GM21381 (cell line): ENCODE data around the gene CDH23.
"Not testable (repeated sequence)": the region's sequence is repeated elsewhere in the genome, so short reads cannot be mapped to it uniquely, and the experiment has no call there.

ENCODE experiments used
- ATAC-seq: cut with Tn5 transposase; IDR thresholded peaks from one replicate; pipeline ENCODE4 v1.9.1; 2021; ENCODE audit warnings: mild to moderate bottlenecking, moderate library complexity; ENCODE audit not compliant: unreplicated experiment

The CDH23 gene

DNA sequence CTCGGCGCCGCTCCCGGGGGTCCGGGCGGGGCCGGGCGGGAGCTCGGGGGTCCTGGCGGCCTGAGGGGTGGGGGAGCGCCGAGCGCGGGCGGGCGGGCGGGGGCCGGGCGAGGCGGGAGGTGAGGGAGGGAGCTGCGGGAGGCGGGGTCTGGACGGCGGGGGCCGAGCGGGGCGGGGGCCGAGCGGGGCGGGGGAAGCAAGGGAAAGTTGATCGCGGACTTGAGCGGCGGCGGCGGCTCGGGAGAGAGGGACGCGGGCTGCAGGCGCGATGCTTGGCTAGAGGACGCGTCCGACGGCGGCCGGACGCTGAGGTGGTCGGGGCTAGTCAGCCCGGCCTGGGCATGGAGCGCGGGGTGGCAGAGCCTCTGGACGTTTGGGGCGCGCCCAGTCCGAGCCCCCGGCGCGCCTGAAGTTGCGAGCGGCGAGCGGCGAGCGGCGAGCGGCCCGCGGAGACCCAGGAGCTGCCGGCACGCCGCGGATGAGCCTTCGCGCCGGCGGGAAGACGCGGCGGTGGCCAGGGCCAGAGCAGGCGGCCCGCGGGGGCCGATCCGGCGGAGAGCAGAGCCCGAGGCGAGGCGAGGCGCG lies at the start of gene CDH23:
TSS of gene CDH23 (plus strand) at position 210 of the 585 bp plus-strand sequence. CDS start 42,912 bp downstream, outside the sequence.
- no peak for ATAC-seq

DNA sequence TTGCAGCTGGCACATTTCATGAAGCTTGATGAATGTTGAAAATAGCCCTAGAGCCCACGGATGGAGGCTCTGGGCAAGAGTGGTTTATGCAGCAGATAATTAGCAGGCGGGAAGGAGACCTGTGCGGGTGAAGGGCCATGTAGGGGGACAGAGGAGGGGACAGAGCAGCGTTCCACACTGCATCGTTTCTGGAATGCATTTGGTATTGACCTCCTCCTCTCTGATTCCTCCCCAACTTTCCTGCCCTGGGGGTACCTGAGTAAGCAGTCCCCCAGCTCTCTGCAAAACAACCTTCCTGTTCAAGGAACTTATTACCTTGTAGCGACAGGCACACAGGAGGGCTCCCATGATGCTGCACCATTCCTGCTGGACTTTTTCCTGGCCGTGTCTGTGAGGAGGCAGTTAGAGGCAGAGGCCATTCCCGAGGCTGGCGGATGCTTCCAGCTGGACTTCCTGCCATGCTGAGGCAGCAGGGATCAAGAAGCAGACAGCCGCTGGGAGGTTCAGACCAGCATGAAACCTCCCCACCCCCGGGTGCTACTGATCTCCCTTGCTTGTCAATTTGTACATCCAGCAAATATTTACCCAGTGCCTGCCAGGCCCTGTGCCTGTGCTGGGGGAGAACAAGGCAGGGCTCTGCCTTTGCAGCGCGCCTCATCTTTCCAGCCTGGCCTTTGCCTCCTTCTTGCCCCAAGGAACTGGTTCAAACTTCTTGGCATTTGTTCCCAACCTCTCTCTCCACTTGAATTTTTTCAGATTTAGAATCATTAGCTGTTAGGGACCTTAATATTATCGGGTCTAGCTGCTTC lies 48.9 kb upstream of the CDH23 start:
- ATAC-seq, result no peak

GRCh38 chr10:71348850-71349249 lies 47.9 kb upstream of the CDH23 start:
- no peak for ATAC-seq

- ATAC-seq, result no peak
Measured at GRCh38 chr10:71349406-71349805, 47.3 kb upstream of the CDH23 start.

- no peak for ATAC-seq
Measured at GRCh38 chr10:71351087-71351486, 45.6 kb upstream of the CDH23 start.

GRCh38 chr10:71351628-71352319 lies 44.9 kb upstream of the CDH23 start:
- no peak for ATAC-seq

DNA sequence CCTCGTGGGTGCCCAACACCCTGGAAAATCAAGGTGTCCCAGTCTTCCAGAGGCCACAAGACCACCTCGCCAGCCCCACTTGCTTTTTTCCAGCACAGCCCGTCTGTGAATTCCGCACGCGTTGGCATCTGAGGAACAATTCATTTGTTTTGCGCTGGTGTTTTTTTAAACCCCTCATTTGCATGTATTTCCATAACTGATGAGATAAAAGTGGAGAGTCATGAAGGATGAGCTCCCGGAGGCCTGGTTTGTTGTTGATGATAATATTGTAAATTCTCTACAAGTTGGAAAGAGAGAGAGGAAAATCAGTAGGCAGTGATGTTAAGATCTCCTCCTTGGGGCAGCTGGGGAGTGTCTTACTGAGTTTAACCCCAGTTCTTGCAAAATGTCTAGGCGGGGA lies 43.1 kb upstream of the CDH23 start:
- ATAC-seq, result no peak

GRCh38 chr10:71354776-71355175 lies 41.9 kb upstream of the CDH23 start:
- ATAC-seq, result no peak

DNA sequence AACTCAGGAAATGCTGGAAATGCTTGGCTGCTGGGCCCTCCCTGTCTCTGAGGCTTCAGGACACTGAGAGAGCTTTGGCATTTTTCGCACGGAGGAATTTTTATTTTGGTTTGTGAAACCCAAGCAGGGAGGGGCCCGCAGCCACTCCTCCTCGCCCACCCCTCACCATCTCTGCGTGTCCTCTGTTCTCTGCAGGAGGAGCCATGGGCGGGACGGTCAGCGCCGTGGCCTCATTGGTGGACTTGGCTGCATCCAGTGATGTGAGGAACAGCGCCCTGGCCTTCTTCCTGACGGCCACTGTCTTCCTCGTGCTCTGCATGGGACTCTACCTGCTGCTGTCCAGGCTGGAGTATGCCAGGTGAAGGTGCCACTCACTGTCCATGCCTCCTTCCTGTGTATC lies 40.8 kb upstream of the CDH23 start:
- ATAC-seq, result no peak

DNA sequence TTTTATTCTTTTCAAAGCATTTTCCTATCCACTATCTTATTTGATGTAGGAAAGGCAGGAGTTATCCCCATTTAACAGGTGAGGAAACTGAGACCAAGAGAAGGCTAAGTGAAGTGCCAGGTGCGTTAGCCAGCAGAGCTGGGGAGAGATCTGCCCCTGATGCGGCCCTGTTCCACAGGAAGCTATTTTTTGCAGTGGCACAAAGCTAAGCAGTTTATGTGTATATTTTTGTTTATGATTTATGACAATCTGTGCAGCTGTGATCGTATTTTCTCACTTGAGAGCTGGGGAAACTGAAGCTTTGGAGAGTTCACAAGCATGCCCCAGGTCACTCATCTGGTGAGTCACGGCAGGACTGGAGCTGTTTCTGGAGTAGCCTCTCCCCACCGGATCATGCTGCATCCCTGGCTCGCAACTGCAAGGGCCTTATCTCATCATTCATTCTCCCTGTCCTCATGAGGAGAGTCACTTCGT lies 38.9 kb upstream of the CDH23 start:
- ATAC-seq, result no peak

GRCh38 chr10:71358277-71358676 lies 38.4 kb upstream of the CDH23 start:
- ATAC-seq, result no peak

DNA sequence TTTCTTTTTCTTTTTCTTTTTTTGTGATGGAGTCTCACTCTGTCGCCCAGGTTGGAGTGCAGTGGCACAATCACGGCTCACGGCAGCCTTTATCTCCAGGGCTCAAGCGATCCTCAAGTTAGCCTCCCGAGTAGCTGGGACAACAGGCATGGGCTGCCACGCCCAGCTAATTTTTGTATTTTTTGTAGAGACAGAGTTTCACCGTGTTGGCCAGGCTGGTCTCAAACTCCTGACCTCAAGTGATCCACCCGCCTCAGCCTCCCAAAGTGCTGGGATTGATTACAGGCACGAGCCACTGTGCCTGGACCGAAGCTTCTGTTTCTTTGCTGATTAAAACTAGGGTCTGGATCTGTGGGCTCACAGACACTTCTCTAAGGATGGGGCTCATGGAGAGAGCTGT lies 37.8 kb upstream of the CDH23 start:
- ATAC-seq, result not testable (repeated sequence)

DNA sequence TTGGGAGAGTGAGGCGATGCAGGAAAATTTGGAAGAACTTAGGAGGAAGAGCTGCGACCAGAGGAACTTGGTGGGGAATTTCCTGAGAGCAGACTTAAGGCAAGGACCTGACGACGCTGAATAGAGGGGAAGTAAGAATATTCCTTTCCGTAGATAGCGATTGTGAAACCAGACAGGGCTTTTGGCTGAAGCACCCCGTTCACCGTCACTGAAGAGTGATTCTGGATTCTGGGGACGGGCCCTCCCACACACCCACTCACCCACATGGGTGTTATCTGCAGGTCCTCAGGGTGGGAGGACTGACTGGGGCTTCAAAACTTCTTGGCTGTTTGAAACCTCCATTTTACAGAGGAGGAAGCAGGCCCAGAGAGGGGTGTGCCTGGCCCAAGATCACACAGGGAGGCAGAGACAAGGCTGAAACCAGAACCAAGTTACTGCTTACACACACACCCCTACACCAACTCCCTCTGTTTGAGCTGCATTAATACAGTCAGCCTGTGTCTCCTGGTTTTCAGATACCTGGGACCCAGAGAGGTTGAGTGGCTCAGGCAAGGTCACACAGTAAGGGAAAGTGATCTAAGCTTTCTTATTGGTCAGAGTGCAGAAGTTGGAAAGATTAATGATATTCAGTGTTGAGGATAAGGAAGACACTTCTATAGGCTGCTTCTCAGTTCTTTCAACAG lies 37.2 kb upstream of the CDH23 start:
- ATAC-seq, result peak; percentile 45

- ATAC-seq, result no peak
Measured at GRCh38 chr10:71360735-71361134, 36.0 kb upstream of the CDH23 start.

DNA sequence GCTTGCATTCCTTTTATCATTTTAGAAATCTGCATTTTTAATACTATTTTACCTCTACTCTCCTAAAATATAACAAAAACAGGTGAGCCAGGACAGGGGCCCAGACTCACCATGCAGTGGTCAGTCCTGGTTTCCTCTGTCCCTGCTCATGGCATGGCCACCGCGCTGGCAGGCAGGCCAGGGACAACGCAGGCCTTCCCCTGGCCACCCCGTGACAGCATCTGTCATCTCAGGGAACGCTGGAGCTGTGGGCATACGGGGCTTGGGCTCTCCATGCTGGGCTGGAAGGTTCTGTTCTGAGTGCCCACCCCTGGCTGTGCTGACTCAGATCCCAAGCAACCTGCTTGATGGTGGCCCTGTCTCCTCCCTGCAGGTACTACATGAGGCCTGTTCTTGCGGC lies 35.1 kb upstream of the CDH23 start:
- no peak for ATAC-seq

DNA sequence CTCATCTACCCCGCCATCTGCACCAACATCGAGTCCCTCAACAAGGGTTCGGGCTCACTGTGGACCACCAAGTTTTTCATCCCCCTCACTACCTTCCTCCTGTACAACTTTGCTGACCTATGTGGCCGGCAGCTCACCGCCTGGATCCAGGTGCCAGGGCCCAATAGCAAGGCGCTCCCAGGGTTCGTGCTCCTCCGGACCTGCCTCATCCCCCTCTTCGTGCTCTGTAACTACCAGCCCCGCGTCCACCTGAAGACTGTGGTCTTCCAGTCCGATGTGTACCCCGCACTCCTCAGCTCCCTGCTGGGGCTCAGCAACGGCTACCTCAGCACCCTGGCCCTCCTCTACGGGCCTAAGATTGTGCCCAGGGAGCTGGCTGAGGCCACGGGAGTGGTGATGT lies 34.6 kb upstream of the CDH23 start:
- ATAC-seq, result no peak

DNA sequence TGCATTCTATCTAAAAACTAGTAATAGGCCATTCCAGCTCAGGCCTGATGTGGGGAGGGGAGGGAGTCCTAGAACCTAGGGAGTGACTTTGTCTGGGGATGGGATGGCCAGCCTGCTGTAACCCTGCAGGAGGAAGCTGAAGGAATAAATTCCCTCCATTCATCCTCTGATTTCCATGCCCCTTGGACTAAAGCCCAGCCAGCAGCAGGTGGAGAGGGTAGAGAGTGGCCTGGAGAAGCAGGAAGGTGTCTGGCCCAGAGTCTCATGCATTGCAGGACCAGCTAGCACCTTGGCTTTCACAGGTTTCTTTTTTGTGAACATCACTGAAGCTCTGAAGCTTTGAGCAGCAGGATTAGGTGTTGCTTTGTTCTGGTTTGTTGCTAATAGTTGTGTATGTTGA lies 32.8 kb upstream of the CDH23 start:
- no peak for ATAC-seq

GRCh38 chr10:71365366-71365765 lies 31.4 kb upstream of the CDH23 start:
- no peak for ATAC-seq

DNA sequence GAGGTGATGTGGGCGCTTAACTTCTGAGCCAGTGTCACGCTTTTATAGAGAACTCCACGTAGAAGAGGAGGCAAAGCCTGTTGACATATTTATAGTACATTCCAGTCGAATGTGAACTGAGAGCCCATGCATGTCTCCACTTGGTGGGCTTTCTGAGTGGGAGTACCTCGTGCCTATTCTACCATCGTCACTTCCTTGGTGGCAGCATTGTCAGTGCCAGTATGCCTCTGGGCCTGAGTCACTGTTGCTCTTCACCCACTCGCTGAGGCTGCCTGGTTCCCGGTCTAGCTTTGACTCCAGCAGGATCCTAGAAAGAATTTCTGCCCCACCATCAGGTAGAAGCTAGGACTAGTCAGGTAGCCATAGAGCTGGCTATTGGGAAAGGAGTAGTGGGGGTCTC lies 30.0 kb upstream of the CDH23 start:
- no peak for ATAC-seq

GRCh38 chr10:71367271-71367670 lies 29.4 kb upstream of the CDH23 start:
- no peak for ATAC-seq

- ATAC-seq, result no peak
Measured at GRCh38 chr10:71368176-71368575, 28.5 kb upstream of the CDH23 start.
